Esophagus muscularis mucosa (tissue), 3 donors: ENCODE data around the gene BET1.

Experiments
- CTCF ChIP-seq, 3 experiments: fragments of 200-600 bp in 2 of 3; fragments of 450-650 bp in 1 of 3; sonication (generic) in 2 of 3; IDR thresholded peaks; one replicate each; pipeline ENCODE4 v1.5.1; 2017 to 2019; ENCODE audit warnings: antibody characterized with exemption in 3 of 3, mild to moderate bottlenecking in 2 of 3, moderate library complexity in 1 of 3
- POLR2A ChIP-seq: fragments of 450-650 bp; IDR thresholded peaks from one replicate; pipeline ENCODE4 v1.6.1; 2017; ENCODE audit warnings: antibody characterized with exemption, moderate library complexity, mild to moderate bottlenecking, low read depth
- POLR2AphosphoS5 ChIP-seq, 2 donors: sonication (generic); formaldehyde crosslinking; IDR thresholded peaks; one replicate each; pipeline ENCODE4 v1.6.1; 2017; ENCODE audit warnings: antibody characterized with exemption in 2 of 2

- TF ChIP-seq CTCF (IDR thresholded peaks at IDR 0.05) (no peak), POLR2A (no peak), POLR2AphosphoS5 (IDR thresholded peaks at IDR 0.05) (no peak)
Measured at GRCh38 chr7:93960986-93961385, 43.2 kb downstream of the BET1 start.
